MM.1S (cell line): ENCODE results near the gene ERCC5.

ENCODE experiments used
- DNase-seq: peaks from one replicate; pipeline ENCODE4 v3.0.0-alpha.2; 2015
- H2AFZ ChIP-seq: fragments of 300-600 bp; sonication (generic); 2 replicates; pipeline ENCODE4 v1.6.0; 2016; ENCODE audit warnings: antibody characterized with exemption, low read length
- H3F3A ChIP-seq: fragments of 300-600 bp; sonication (generic); 2 replicates; pipeline ENCODE4 v1.6.1; 2016; ENCODE audit warnings: mild to moderate bottlenecking, antibody characterized with exemption, low read length, moderate library complexity, mixed read lengths; ENCODE audit not compliant: insufficient read depth
- H3K27ac ChIP-seq: fragments of 300-600 bp; sonication (generic); 2 replicates; pipeline ENCODE4 v1.5.1; 2016; ENCODE audit warnings: mild to moderate bottlenecking, low read length
- H3K27me3 ChIP-seq: fragments of 300-600 bp; sonication (generic); replicated peaks from 2 replicates; pipeline ENCODE4 v1.6.0; 2016; ENCODE audit warnings: low read length; ENCODE audit not compliant: insufficient read depth
- H3K36me3 ChIP-seq: fragments of 300-600 bp; sonication (generic); replicated peaks from 2 replicates; pipeline ENCODE4 v1.6.1; 2016; ENCODE audit warnings: mild to moderate bottlenecking, low read length, mixed read lengths; ENCODE audit not compliant: insufficient read depth
- H3K4me1 ChIP-seq: fragments of 300-600 bp; sonication (generic); 2 replicates; pipeline ENCODE4 v1.6.1; 2016; ENCODE audit warnings: low read length, mixed read lengths
- H3K4me2 ChIP-seq: fragments of 300-600 bp; sonication (generic); 2 replicates; pipeline ENCODE4 v1.6.0; 2016; ENCODE audit warnings: low read depth, low read length
- H3K4me3 ChIP-seq: fragments of 300-600 bp; sonication (generic); 2 replicates; pipeline ENCODE4 v1.5.1; 2016; ENCODE audit warnings: low read length, mixed read lengths
- H3K79me2 ChIP-seq: fragments of 300-600 bp; sonication (generic); 2 replicates; pipeline ENCODE4 v1.6.1; 2016; ENCODE audit warnings: mixed run types, low read length, mixed read lengths
- H3K9ac ChIP-seq: fragments of 300-600 bp; sonication (generic); 2 replicates; pipeline ENCODE4 v1.6.1; 2016; ENCODE audit warnings: low read length, mixed read lengths
- H3K9me2 ChIP-seq: fragments of 300-600 bp; sonication (generic); replicated peaks from 2 replicates; pipeline ENCODE4 v1.6.1; 2016; ENCODE audit warnings: mild to moderate bottlenecking, low read length, mixed read lengths; ENCODE audit not compliant: insufficient read depth
- H3K9me3 ChIP-seq: fragments of 300-600 bp; sonication (generic); replicated peaks from 2 replicates; pipeline ENCODE4 v1.6.1; 2016; ENCODE audit warnings: mild to moderate bottlenecking, low read length, mixed read lengths; ENCODE audit not compliant: insufficient read depth
- H4K20me1 ChIP-seq: fragments of 300-600 bp; sonication (generic); 2 replicates; pipeline ENCODE4 v1.6.1; 2016; ENCODE audit warnings: mild to moderate bottlenecking, low read length, moderate library complexity, mixed read lengths; ENCODE audit not compliant: insufficient read depth
- EZH2 ChIP-seq: fragments of 300-600 bp; sonication (generic); optimal IDR thresholded peaks from 2 replicates; pipeline ENCODE3; 2017; ENCODE audit warnings: low read depth, mild to moderate bottlenecking, antibody characterized with exemption, low read length, mixed read lengths
- EZH2phosphoT487 ChIP-seq: fragments of 300-600 bp; sonication (generic); IDR thresholded peaks from 2 replicates; pipeline ENCODE4 v1.6.1; 2018; ENCODE audit warnings: antibody characterized with exemption, low read length
- TF ChIP-seq, protein P1 (sequence below): fragments of 300-600 bp; sonication (generic); IDR thresholded peaks from 2 replicates; pipeline ENCODE4 v1.5.1; 2016; ENCODE audit warnings: antibody characterized with exemption, low read length, mixed read lengths

ERCC5 gene

DNA sequence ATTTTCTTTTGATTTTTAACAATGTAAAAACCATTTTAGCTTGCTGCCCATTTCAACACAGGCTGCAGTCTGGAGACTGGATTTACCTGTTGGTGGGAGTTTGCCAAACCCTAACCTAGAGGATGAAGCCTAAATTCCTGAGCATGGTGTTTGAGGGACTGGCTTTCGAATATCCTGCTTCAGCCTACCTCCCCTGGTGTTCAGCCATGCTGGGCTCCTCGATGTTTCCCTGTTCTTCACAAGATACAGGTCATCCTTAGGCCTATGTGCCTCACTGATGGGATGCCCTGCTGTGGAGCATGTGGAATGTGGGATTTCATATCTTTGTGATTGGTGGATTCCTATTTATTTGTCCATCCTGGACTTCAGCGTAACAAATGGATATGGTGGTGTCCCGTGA is 20.4 kb upstream of the ERCC5 start:
- DNase-seq, result no peak
- Histone ChIP-seq H3K79me2 (no peaks in the 10 kb centered on the region), H3K4me3 (no peak overlapping the region), H3F3A (no peaks in the 10 kb centered on the region), H3K36me3 (no peaks in the 10 kb centered on the region), H3K9me3 (no peaks in the 10 kb centered on the region), H3K9ac (no peak overlapping the region), H3K4me1 (no peaks in the 10 kb centered on the region), H2AFZ (no peak overlapping the region), H3K9me2 (no peaks in the 10 kb centered on the region), H3K27me3 (no peaks in the 10 kb centered on the region), H4K20me1 (no peaks in the 10 kb centered on the region), H3K4me2 (no peak overlapping the region), H3K27ac (no peak overlapping the region)
- no peak for TF ChIP-seq EZH2phosphoT487
- TF ChIP-seq, protein P1, sequence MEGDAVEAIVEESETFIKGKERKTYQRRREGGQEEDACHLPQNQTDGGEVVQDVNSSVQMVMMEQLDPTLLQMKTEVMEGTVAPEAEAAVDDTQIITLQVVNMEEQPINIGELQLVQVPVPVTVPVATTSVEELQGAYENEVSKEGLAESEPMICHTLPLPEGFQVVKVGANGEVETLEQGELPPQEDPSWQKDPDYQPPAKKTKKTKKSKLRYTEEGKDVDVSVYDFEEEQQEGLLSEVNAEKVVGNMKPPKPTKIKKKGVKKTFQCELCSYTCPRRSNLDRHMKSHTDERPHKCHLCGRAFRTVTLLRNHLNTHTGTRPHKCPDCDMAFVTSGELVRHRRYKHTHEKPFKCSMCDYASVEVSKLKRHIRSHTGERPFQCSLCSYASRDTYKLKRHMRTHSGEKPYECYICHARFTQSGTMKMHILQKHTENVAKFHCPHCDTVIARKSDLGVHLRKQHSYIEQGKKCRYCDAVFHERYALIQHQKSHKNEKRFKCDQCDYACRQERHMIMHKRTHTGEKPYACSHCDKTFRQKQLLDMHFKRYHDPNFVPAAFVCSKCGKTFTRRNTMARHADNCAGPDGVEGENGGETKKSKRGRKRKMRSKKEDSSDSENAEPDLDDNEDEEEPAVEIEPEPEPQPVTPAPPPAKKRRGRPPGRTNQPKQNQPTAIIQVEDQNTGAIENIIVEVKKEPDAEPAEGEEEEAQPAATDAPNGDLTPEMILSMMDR, result no peak
- TF ChIP-seq EZH2, result no peak

DNA sequence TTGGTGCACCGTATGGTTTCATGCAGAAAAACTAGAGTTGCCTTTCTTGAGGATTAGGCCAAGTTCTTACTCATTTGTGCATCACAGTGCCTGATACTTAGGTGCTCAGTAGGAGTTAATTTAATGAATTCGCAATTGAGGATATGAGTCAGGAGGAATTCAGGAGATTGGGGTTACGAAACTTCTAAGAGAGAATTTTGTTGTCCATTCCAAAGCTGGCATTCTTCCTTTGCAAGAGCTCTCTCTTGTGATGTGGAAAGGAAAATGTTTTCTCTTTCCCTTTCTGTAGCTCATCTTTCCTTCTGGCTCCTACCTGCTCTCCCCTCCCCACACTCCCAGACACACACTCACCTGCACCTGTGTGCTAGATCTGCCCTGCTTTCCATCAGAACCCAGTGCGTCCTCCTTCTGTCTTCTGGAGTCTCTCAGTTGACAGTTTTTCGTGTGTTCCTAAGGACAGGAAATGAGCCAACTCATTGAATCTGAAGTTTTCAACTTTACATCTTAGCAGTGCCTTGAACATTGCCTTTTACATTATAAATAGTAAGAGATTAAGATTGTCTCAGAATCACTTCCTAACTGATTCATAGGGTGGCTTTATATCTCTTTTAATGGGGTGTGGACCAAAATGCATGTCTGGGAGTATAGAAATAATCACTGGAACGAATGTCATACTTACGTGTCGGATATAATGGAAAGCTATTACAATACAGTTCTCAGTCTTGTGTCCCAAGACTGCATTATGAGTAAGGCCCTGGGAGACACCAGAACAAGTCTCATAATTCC is 19.7 kb upstream of the ERCC5 start:
- Histone ChIP-seq H3K9ac (no peak overlapping the region), H3K27ac (no peak overlapping the region), H3K79me2 (no peaks in the 10 kb centered on the region), H3K27me3 (no peaks in the 10 kb centered on the region), H4K20me1 (no peaks in the 10 kb centered on the region), H3K4me3 (no peak overlapping the region), H3K36me3 (no peaks in the 10 kb centered on the region), H3K4me2 (no peak overlapping the region), H3K9me2 (no peaks in the 10 kb centered on the region), H3F3A (no peaks in the 10 kb centered on the region), H3K9me3 (no peaks in the 10 kb centered on the region), H2AFZ (no peak overlapping the region), H3K4me1 (no peaks in the 10 kb centered on the region)
- TF ChIP-seq, protein P1, result no peak
- TF ChIP-seq EZH2phosphoT487, result no peak
- TF ChIP-seq EZH2, result no peak
- DNase-seq, result no peak

DNA sequence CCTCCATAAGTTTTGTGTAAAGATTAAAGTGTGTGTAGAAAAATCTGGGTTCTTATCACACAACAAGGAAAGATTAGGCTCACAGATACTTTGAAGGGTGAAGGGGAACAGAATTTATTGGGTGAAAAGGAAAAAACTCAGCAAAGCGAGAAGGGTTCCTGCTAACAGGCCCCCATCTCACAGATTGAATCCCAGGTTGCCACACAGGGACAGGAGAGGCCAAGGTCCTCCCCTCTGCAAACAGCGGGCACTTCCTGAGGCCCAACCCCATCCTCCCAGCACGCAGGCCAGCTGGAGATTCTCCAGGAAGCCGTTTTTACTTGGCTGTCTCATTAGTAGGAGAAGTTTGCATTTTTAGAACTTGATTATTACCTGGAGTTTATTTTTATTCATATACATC is 15.2 kb upstream of the ERCC5 start:
- Histone ChIP-seq H3K27ac (no peak overlapping the region), H3K4me2 (no peak overlapping the region), H3K27me3 (no peaks in the 10 kb centered on the region), H3K9me2 (no peaks in the 10 kb centered on the region), H3K9me3 (no peaks in the 10 kb centered on the region), H3K4me3 (no peak overlapping the region), H2AFZ (no peak overlapping the region), H3K9ac (no peak overlapping the region), H3K36me3 (no peaks in the 10 kb centered on the region), H3F3A (no peaks in the 10 kb centered on the region), H3K79me2 (no peaks in the 10 kb centered on the region), H3K4me1 (no peaks in the 10 kb centered on the region), H4K20me1 (no peaks in the 10 kb centered on the region)
- TF ChIP-seq EZH2 (no peak), EZH2phosphoT487 (no peak)
- TF ChIP-seq, protein P1, result no peak
- no peak for DNase-seq
